GM23338 (cell line): Measurements from ENCODE around the gene METTL24. TPM values are rescaled to one million over a fixed set of nuclear protein-coding genes. Genes with fewer than 3 reads are reported as not detected.

Experiments
- ATAC-seq: fragments of 200-7000 bp; cut with Tn5 transposase; 3 replicates; pipeline ENCODE4 v1.9.1; 2020
- DNase-seq: peaks from one replicate; pipeline ENCODE4 v3.0.0-alpha.2; 2015; ENCODE audit warnings: low spot score
- H2AFZ ChIP-seq: fragments of 200-600 bp; sonication (generic); 2 replicates; pipeline ENCODE4 v1.8.0; 2016; ENCODE audit warnings: antibody characterized with exemption, mild to moderate bottlenecking, moderate library complexity
- H3F3A ChIP-seq: fragments of 200-600 bp; sonication (generic); replicated peaks from 2 replicates; pipeline ENCODE4 v1.8.0; 2017; ENCODE audit warnings: antibody characterized with exemption, mixed run types, low read depth
- H3K27ac ChIP-seq: fragments of 200-600 bp; sonication (generic); 2 replicates; pipeline ENCODE4 v1.6.1; 2016; ENCODE audit warnings: low read depth
- H3K27me3 ChIP-seq: fragments of 200-600 bp; sonication (generic); 2 replicates; pipeline ENCODE4 v1.8.0; 2016; ENCODE audit warnings: mild to moderate bottlenecking, mixed run types, moderate library complexity; ENCODE audit not compliant: insufficient read depth
- H3K36me3 ChIP-seq: fragments of 200-600 bp; sonication (generic); 2 replicates; pipeline ENCODE4 v1.8.0; 2016; ENCODE audit warnings: mild to moderate bottlenecking; ENCODE audit not compliant: insufficient read depth
- H3K4me1 ChIP-seq: fragments of 200-600 bp; sonication (generic); 2 replicates; pipeline ENCODE4 v1.8.0; 2016; ENCODE audit warnings: mild to moderate bottlenecking, moderate library complexity; ENCODE audit not compliant: insufficient read depth
- H3K4me2 ChIP-seq: fragments of 200-600 bp; sonication (generic); 2 replicates; pipeline ENCODE4 v1.7.1; 2017; ENCODE audit warnings: mixed run types
- H3K4me3 ChIP-seq: fragments of 200-600 bp; sonication (generic); 2 replicates; pipeline ENCODE4 v1.6.1; 2016; ENCODE audit warnings: mixed run types
- H3K79me2 ChIP-seq: fragments of 200-600 bp; sonication (generic); replicated peaks from 2 replicates; pipeline ENCODE4 v1.8.0; 2017; ENCODE audit warnings: mild to moderate bottlenecking; ENCODE audit not compliant: insufficient read depth
- H3K9me2 ChIP-seq: fragments of 200-600 bp; sonication (generic); 2 replicates; pipeline ENCODE4 v1.8.0; 2017; ENCODE audit not compliant: insufficient read depth
- H4K20me1 ChIP-seq: fragments of 200-600 bp; sonication (generic); replicated peaks from 2 replicates; pipeline ENCODE4 v1.8.0; 2017; ENCODE audit warnings: mild to moderate bottlenecking; ENCODE audit not compliant: insufficient read depth
- H3K27ac Mint-ChIP-seq: 2 replicates; pipeline ENCODE4 v1.8.0; 2020; ENCODE audit warnings: inconsistent platforms, mild to moderate bottlenecking, moderate library complexity, mixed read lengths
- H3K27me3 Mint-ChIP-seq: 3 replicates; pipeline ENCODE4 v1.8.0; 2022; ENCODE audit warnings: low read depth, mild to moderate bottlenecking, moderate library complexity, mixed read lengths, inconsistent platforms; ENCODE audit not compliant: insufficient read depth, poor library complexity
- H3K36me3 Mint-ChIP-seq: 3 replicates; pipeline ENCODE4 v1.8.0; 2021; ENCODE audit warnings: low read depth, mild to moderate bottlenecking, inconsistent platforms, moderate library complexity, mixed read lengths
- H3K4me1 Mint-ChIP-seq: 3 replicates; pipeline ENCODE4 v1.8.0; 2020; ENCODE audit warnings: mild to moderate bottlenecking, inconsistent platforms, mixed read lengths
- H3K4me3 Mint-ChIP-seq: 3 replicates; pipeline ENCODE4 v1.8.0; 2021; ENCODE audit warnings: moderate library complexity, mild to moderate bottlenecking, inconsistent platforms, mixed read lengths
- H3K9me3 Mint-ChIP-seq: 3 replicates; pipeline ENCODE4 v1.8.0; 2020; ENCODE audit warnings: moderate library complexity, mild to moderate bottlenecking, inconsistent platforms, mixed read lengths
- CREB1 ChIP-seq: fragments of 250-450 bp; sonication (Bioruptor Pico); IDR thresholded peaks from 2 replicates; pipeline ENCODE4 v1.5.0; 2020; ENCODE audit warnings: low read depth, mild to moderate bottlenecking, moderate library complexity
- CTCF ChIP-seq, 2 experiments: fragments of 200-600 bp in 1 of 2; sonication (generic) in 1 of 2; conservative IDR thresholded peaks; 2 replicates each; pipeline versions ENCODE4 v1.5.1 to v1.6.1; 2016 to 2017; ENCODE audit warnings: antibody characterized with exemption in 2 of 2, low read depth in 2 of 2, mild to moderate bottlenecking in 2 of 2, moderate library complexity in 1 of 2
- ETS1 ChIP-seq: IDR thresholded peaks from 2 replicates; pipeline ENCODE4 v1.6.1; 2016; ENCODE audit warnings: antibody characterized with exemption
- EZH2phosphoT487 ChIP-seq: fragments of 200-600 bp; sonication (generic); IDR thresholded peaks from one replicate; pipeline ENCODE4 v1.8.1; 2018; ENCODE audit warnings: antibody characterized with exemption; ENCODE audit not compliant: unreplicated experiment
- NANOG ChIP-seq: IDR thresholded peaks from 2 replicates; pipeline ENCODE4 v1.6.1; 2016; ENCODE audit warnings: antibody characterized with exemption, borderline replicate concordance
- POLR2AphosphoS5 ChIP-seq: IDR thresholded peaks from 2 replicates; pipeline ENCODE4 v1.6.1; 2016; ENCODE audit warnings: antibody characterized with exemption, low read depth
- STAT1 ChIP-seq: IDR thresholded peaks from one replicate; pipeline ENCODE4 v1.6.1; 2016; ENCODE audit warnings: antibody characterized with exemption; ENCODE audit not compliant: unreplicated experiment
- ZNF114 ChIP-seq: fragments of 250-450 bp; sonication (Bioruptor Pico); IDR thresholded peaks from 2 replicates; pipeline ENCODE4 v1.5.0; 2020; ENCODE audit warnings: mild to moderate bottlenecking, moderate library complexity
- polyA plus RNA-seq: library from polyadenylated mRNA; unstranded; fragments of >200 nt; fragmentation: Nextera tagmentation; extraction: Ambion mirVana; gene quantifications from 2 replicates; pipeline ENCODE4 v1.2.1, GENCODE V29; 2016
- total RNA-seq: library from RNA; depleted of rRNA; stranded (reverse); fragments of >200 nt; shearing (Covaris generic); gene quantifications from 2 replicates; pipeline ENCODE4 v1.2.3, GENCODE V29; 2014
- TF ChIP-seq, protein P1 (sequence below): fragments of 250-450 bp; sonication (Bioruptor Pico); IDR thresholded peaks from 2 replicates; pipeline ENCODE4 v1.5.0; 2020; ENCODE audit warnings: mild to moderate bottlenecking, moderate library complexity
- TF ChIP-seq, protein P2 (sequence below): IDR thresholded peaks from one replicate; pipeline ENCODE4 v1.6.1; 2018; ENCODE audit warnings: antibody characterized with exemption; ENCODE audit not compliant: unreplicated experiment

The METTL24 gene
- total and polyA plus RNA-seq, 2 experiments from 2014 or later: 0.35 TPM; not detected in 1

DNA sequence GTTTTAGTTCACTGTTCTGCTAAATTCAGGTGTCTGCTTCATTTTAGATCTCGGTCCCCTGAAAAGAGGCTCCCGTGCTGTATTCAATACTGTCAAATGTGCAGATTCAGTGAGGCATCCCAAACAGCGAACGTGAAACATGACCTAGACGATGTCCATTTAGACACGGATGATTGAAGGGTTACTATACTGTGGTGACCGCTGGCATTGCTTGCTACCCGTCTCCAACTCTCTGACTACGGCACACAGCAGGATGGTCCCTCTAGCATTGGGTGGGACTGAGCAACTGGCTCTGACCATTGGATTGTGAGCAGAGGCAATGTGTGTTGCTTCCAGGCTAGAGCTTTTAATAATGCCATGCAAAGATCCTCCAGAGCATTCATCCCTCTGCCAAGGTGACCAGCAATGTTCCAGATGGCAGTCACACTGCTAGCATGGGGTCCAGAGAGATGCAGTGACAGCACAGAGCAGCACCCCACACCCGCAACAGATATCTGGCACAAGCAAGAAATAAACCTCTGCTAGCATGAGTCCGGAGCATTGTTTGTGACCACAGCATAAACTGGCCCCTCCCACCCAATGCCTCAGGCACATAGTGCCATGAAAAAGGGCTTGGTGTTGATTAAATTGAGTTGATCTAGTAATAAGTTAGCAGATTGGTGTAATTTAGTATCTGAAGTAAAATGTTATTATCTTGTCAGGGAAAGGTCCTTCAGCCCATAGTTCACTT is 9.0 kb downstream of the METTL24 start:
- H3K79me2 ChIP-seq: no peaks in the 10 kb centered on the region

More for the DNA sequence above, 9.0 kb downstream of the METTL24 start:
- Histone ChIP-seq H3K27ac (no peak overlapping the region), H3K4me1 (peaks cover 23% of the 10 kb centered on the region), H3K4me2 (no peak overlapping the region), H4K20me1 (no peaks in the 10 kb centered on the region), H2AFZ (0 out of 2 replicates have a peak overlapping the region, but pooled peaks have one; percentile 28), H3K27me3 (no peaks in the 10 kb centered on the region), H3K36me3 (no peaks in the 10 kb centered on the region), H3F3A (no peaks in the 10 kb centered on the region), H3K9me2 (no peaks in the 10 kb centered on the region), H3K4me3 (no peak overlapping the region)
- peaks cover 22% of the 10 kb centered on the region for H3K4me1 Mint-ChIP-seq
- no peak for ATAC-seq
- no peaks in the 10 kb centered on the region for H3K27me3 Mint-ChIP-seq
- TF ChIP-seq CREB1 (CRISPR knock-in tag) (no peak), ZNF114 (CRISPR knock-in tag) (no peak), EZH2phosphoT487 (no peak), NANOG (no peak), STAT1 (no peak), ETS1 (no peak), POLR2AphosphoS5 (no peak), CTCF (conservative IDR thresholded peaks at IDR 0.05; ENCODE audit: low read depth in 2 of 2) (no peak)
- TF ChIP-seq, protein P1, sequence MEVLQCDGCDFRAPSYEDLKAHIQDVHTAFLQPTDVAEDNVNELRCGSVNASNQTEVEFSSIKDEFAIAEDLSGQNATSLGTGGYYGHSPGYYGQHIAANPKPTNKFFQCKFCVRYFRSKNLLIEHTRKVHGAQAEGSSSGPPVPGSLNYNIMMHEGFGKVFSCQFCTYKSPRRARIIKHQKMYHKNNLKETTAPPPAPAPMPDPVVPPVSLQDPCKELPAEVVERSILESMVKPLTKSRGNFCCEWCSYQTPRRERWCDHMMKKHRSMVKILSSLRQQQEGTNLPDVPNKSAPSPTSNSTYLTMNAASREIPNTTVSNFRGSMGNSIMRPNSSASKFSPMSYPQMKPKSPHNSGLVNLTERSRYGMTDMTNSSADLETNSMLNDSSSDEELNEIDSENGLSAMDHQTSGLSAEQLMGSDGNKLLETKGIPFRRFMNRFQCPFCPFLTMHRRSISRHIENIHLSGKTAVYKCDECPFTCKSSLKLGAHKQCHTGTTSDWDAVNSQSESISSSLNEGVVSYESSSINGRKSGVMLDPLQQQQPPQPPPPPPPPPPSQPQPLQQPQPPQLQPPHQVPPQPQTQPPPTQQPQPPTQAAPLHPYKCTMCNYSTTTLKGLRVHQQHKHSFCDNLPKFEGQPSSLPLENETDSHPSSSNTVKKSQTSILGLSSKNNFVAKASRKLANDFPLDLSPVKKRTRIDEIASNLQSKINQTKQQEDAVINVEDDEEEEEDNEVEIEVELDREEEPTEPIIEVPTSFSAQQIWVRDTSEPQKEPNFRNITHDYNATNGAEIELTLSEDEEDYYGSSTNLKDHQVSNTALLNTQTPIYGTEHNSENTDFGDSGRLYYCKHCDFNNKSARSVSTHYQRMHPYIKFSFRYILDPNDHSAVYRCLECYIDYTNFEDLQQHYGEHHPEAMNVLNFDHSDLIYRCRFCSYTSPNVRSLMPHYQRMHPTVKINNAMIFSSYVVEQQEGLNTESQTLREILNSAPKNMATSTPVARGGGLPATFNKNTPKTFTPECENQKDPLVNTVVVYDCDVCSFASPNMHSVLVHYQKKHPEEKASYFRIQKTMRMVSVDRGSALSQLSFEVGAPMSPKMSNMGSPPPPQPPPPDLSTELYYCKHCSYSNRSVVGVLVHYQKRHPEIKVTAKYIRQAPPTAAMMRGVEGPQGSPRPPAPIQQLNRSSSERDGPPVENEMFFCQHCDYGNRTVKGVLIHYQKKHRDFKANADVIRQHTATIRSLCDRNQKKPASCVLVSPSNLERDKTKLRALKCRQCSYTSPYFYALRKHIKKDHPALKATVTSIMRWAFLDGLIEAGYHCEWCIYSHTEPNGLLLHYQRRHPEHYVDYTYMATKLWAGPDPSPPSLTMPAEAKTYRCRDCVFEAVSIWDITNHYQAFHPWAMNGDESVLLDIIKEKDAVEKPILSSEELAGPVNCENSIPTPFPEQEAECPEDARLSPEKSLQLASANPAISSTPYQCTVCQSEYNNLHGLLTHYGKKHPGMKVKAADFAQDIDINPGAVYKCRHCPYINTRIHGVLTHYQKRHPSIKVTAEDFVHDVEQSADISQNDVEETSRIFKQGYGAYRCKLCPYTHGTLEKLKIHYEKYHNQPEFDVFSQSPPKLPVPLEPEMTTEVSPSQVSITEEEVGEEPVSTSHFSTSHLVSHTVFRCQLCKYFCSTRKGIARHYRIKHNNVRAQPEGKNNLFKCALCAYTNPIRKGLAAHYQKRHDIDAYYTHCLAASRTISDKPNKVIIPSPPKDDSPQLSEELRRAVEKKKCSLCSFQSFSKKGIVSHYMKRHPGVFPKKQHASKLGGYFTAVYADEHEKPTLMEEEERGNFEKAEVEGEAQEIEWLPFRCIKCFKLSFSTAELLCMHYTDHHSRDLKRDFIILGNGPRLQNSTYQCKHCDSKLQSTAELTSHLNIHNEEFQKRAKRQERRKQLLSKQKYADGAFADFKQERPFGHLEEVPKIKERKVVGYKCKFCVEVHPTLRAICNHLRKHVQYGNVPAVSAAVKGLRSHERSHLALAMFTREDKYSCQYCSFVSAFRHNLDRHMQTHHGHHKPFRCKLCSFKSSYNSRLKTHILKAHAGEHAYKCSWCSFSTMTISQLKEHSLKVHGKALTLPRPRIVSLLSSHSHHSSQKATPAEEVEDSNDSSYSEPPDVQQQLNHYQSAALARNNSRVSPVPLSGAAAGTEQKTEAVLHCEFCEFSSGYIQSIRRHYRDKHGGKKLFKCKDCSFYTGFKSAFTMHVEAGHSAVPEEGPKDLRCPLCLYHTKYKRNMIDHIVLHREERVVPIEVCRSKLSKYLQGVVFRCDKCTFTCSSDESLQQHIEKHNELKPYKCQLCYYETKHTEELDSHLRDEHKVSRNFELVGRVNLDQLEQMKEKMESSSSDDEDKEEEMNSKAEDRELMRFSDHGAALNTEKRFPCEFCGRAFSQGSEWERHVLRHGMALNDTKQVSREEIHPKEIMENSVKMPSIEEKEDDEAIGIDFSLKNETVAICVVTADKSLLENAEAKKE (CRISPR knock-in tag): no peak
- TF ChIP-seq, protein P2, sequence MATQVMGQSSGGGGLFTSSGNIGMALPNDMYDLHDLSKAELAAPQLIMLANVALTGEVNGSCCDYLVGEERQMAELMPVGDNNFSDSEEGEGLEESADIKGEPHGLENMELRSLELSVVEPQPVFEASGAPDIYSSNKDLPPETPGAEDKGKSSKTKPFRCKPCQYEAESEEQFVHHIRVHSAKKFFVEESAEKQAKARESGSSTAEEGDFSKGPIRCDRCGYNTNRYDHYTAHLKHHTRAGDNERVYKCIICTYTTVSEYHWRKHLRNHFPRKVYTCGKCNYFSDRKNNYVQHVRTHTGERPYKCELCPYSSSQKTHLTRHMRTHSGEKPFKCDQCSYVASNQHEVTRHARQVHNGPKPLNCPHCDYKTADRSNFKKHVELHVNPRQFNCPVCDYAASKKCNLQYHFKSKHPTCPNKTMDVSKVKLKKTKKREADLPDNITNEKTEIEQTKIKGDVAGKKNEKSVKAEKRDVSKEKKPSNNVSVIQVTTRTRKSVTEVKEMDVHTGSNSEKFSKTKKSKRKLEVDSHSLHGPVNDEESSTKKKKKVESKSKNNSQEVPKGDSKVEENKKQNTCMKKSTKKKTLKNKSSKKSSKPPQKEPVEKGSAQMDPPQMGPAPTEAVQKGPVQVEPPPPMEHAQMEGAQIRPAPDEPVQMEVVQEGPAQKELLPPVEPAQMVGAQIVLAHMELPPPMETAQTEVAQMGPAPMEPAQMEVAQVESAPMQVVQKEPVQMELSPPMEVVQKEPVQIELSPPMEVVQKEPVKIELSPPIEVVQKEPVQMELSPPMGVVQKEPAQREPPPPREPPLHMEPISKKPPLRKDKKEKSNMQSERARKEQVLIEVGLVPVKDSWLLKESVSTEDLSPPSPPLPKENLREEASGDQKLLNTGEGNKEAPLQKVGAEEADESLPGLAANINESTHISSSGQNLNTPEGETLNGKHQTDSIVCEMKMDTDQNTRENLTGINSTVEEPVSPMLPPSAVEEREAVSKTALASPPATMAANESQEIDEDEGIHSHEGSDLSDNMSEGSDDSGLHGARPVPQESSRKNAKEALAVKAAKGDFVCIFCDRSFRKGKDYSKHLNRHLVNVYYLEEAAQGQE: no peak
- DNase-seq: no peak
- no peaks in the 10 kb centered on the region for H3K9me3 Mint-ChIP-seq
- H3K4me3 Mint-ChIP-seq: no peak overlapping the region
- H3K36me3 Mint-ChIP-seq: no peaks in the 10 kb centered on the region
- no peak overlapping the region for H3K27ac Mint-ChIP-seq
